ENCODE results near the gene CDH23. TPM values are rescaled to one million over a fixed set of nuclear protein-coding genes. Genes with fewer than 3 reads are reported as not detected.

CDH23 gene
- total and polyA plus RNA-seq, 10 of the 15 experiments (the other 5 are each of a cell fraction or from before 2014, with no cell fraction given) = 0.09 to 0.40 (median 0.15) TPM; not detected in 1

DNA sequence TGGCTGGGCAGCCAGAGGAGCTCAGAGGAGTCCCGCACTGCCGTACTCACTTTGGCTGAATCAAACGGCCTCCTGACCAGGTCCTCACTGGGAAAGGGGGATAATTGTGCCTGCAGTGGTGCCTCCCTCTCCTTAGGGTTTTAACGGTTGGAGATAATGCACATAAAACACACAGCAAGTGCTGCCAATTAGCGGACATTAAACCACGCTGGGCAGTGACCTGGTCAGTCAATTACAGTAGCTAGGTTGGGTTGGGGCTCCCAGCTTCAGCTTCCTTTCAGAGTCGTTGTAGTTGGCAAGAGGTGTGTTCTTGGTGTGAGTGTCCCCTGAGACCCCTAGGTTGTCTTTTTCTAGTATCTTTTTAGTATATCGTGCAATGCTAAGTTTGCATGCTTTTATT is 176.2 kb downstream of the CDH23 start:
- in situ Hi-C loops (cut with MboI) (loop anchor here (5.0 kb wide), 1 partner anchor 261 kb away; no protein-coding TSS in a partner anchor), intact Hi-C loops (cut with micrococcal nuclease; ENCODE audit: unreplicated experiment) (no loop called here)
- Histone ChIP-seq H2AFZ (ENCODE audit: control insufficient read depth, low read depth, low read length) (no peak overlapping the region), H3K4me3 (no peak overlapping the region), H3K27me3 (replicated peaks in 1 of 2; ENCODE audit: control insufficient read depth in 2 of 2, insufficient read depth in 2 of 2, low read length in 1 of 2) (peaks cover 0 to 3% of the 10 kb centered on the region in 2 experiments; a peak in 2 of 4 replicates), H3K79me2 (ENCODE audit: control insufficient read depth, insufficient read depth, low read length) (no peaks in the 10 kb centered on the region), H3K4me2 (ENCODE audit: control insufficient read depth, insufficient read depth) (no peak overlapping the region), H3K4me1 (ENCODE audit: control insufficient read depth, insufficient read depth, low read length) (no peaks in the 10 kb centered on the region), H4K20me1 (ENCODE audit: control insufficient read depth, insufficient read depth) (no peaks in the 10 kb centered on the region), H3K9ac (ENCODE audit: control insufficient read depth, insufficient read depth, low read length) (no peak overlapping the region), H3K36me3 (ENCODE audit: control insufficient read depth in 2 of 2, insufficient read depth in 2 of 2, low read length in 1 of 2) (no peaks in the 10 kb centered on the region), H3K27ac (ENCODE audit: control insufficient read depth, insufficient read depth) (no peak overlapping the region), H3K9me3 (replicated peaks; ENCODE audit: control insufficient read depth, insufficient read depth, low read length) (no peaks in the 10 kb centered on the region)
- SMC1A ChIA-PET (ENCODE audit: uncharacterized antibody, unreplicated experiment) = interaction anchor here (1.8 kb wide), 1 partner anchor 253 kb away, joined by 7 read pairs; no protein-coding TSS in a partner anchor
- 56% methylated on average over 8 of the region's 8 CpGs for WGBS (ENCODE audit: insufficient coverage, insufficient replicate concordance, low lambda C conversion rate, missing lambda C conversion rate)
- POLR2A ChIA-PET = no interaction called here
- no peak for TF ChIP-seq IKZF2 (IDR thresholded peaks at IDR 0.05)
- TF ChIP-seq ZNF384 (IDR thresholded peaks at IDR 0.05; ENCODE audit: borderline replicate concordance, low read depth, low read length) = no peak
- TF ChIP-seq FOS (IDR thresholded peaks at IDR 0.05; ENCODE audit: borderline replicate concordance, extremely low read depth, insufficient read length) = no peak
- TF ChIP-seq RAD21 (IDR thresholded peaks at IDR 0.05; ENCODE audit: insufficient read depth, low read depth, low read length) = no peak
- no peak for TF ChIP-seq HDAC6 (IDR thresholded peaks at IDR 0.05; ENCODE audit: unreplicated experiment)
- TF ChIP-seq KDM1A (IDR thresholded peaks at IDR 0.05; ENCODE audit: borderline replicate concordance) = no peak
- TF ChIP-seq, protein P1, sequence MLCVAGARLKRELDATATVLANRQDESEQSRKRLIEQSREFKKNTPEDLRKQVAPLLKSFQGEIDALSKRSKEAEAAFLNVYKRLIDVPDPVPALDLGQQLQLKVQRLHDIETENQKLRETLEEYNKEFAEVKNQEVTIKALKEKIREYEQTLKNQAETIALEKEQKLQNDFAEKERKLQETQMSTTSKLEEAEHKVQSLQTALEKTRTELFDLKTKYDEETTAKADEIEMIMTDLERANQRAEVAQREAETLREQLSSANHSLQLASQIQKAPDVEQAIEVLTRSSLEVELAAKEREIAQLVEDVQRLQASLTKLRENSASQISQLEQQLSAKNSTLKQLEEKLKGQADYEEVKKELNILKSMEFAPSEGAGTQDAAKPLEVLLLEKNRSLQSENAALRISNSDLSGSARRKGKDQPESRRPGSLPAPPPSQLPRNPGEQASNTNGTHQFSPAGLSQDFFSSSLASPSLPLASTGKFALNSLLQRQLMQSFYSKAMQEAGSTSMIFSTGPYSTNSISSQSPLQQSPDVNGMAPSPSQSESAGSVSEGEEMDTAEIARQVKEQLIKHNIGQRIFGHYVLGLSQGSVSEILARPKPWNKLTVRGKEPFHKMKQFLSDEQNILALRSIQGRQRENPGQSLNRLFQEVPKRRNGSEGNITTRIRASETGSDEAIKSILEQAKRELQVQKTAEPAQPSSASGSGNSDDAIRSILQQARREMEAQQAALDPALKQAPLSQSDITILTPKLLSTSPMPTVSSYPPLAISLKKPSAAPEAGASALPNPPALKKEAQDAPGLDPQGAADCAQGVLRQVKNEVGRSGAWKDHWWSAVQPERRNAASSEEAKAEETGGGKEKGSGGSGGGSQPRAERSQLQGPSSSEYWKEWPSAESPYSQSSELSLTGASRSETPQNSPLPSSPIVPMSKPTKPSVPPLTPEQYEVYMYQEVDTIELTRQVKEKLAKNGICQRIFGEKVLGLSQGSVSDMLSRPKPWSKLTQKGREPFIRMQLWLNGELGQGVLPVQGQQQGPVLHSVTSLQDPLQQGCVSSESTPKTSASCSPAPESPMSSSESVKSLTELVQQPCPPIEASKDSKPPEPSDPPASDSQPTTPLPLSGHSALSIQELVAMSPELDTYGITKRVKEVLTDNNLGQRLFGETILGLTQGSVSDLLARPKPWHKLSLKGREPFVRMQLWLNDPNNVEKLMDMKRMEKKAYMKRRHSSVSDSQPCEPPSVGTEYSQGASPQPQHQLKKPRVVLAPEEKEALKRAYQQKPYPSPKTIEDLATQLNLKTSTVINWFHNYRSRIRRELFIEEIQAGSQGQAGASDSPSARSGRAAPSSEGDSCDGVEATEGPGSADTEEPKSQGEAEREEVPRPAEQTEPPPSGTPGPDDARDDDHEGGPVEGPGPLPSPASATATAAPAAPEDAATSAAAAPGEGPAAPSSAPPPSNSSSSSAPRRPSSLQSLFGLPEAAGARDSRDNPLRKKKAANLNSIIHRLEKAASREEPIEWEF (IDR thresholded peaks at IDR 0.05; ENCODE audit: insufficient replicate concordance, low read depth, low read length) = no peak
- TF ChIP-seq, protein P2, sequence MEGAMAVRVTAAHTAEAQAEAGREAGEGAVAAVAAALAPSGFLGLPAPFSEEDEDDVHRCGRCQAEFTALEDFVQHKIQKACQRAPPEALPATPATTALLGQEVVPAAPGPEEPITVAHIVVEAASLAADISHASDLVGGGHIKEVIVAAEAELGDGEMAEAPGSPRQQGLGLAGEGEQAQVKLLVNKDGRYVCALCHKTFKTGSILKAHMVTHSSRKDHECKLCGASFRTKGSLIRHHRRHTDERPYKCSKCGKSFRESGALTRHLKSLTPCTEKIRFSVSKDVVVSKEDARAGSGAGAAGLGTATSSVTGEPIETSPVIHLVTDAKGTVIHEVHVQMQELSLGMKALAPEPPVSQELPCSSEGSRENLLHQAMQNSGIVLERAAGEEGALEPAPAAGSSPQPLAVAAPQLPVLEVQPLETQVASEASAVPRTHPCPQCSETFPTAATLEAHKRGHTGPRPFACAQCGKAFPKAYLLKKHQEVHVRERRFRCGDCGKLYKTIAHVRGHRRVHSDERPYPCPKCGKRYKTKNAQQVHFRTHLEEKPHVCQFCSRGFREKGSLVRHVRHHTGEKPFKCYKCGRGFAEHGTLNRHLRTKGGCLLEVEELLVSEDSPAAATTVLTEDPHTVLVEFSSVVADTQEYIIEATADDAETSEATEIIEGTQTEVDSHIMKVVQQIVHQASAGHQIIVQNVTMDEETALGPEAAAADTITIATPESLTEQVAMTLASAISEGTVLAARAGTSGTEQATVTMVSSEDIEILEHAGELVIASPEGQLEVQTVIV (IDR thresholded peaks at IDR 0.05; ENCODE audit: borderline replicate concordance, partially characterized antibody) = no peak
- no peak for TF ChIP-seq SPI1 (IDR thresholded peaks at IDR 0.05; ENCODE audit: borderline replicate concordance, insufficient read depth, low read depth, low read length)
- TF ChIP-seq, protein P3, sequence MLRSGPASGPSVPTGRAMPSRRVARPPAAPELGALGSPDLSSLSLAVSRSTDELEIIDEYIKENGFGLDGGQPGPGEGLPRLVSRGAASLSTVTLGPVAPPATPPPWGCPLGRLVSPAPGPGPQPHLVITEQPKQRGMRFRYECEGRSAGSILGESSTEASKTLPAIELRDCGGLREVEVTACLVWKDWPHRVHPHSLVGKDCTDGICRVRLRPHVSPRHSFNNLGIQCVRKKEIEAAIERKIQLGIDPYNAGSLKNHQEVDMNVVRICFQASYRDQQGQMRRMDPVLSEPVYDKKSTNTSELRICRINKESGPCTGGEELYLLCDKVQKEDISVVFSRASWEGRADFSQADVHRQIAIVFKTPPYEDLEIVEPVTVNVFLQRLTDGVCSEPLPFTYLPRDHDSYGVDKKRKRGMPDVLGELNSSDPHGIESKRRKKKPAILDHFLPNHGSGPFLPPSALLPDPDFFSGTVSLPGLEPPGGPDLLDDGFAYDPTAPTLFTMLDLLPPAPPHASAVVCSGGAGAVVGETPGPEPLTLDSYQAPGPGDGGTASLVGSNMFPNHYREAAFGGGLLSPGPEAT (IDR thresholded peaks at IDR 0.05; ENCODE audit: low read depth) = no peak
- no peak for TF ChIP-seq SUZ12 (IDR thresholded peaks at IDR 0.05; ENCODE audit: unreplicated experiment)
- TF ChIP-seq GATAD2B (conservative IDR thresholded peaks at IDR 0.05; ENCODE audit: low read depth) = no peak
- CTCF ChIA-PET = interaction anchor here (1.4 to 1.7 kb wide), 3 partner anchors 14 to 188 kb away, joined by 3 to 5 read pairs (median 4); no protein-coding TSS in a partner anchor
- DNase-seq (ENCODE audit: low read depth, low spot score) = no peak
- ATAC-seq = no peak
- RAD21 ChIA-PET (ENCODE audit: unreplicated experiment) = interaction anchor here (1.0 to 1.3 kb wide), 3 partner anchors 135 to 254 kb away, joined by 3 read pairs; partner anchors contain the start of gene SLC29A3
- BruUV-seq (replicated peaks) = no TSS peak
- no peak for FAIRE-seq

Data from GM12878 (cell line).